Skeletal muscle tissue (tissue), 4 donors: Measurements from ENCODE around the gene TSGA10. TPM values are rescaled to one million over a fixed set of nuclear protein-coding genes. Genes with fewer than 3 reads are reported as not detected.
"Not testable (repeated sequence)": the region's sequence is repeated elsewhere in the genome, so short reads cannot be mapped to it uniquely, and the experiment has no call there.

ENCODE experiments used
- H3K27ac ChIP-seq: one replicate; pipeline ENCODE4 v1.7.0; 2013; ENCODE audit warnings: mild to moderate bottlenecking, low read depth, low read length, inconsistent platforms
- H3K27me3 ChIP-seq, 3 donors: one replicate each; pipeline ENCODE4 v1.7.0; 2013; ENCODE audit warnings: low read length in 3 of 3; ENCODE audit not compliant: control insufficient read depth in 3 of 3, insufficient read depth in 3 of 3
- H3K36me3 ChIP-seq, 3 donors: one replicate each; pipeline ENCODE4 v1.7.0; 2013; ENCODE audit warnings: low read length in 3 of 3; ENCODE audit not compliant: control insufficient read depth in 3 of 3, insufficient read depth in 3 of 3
- H3K4me1 ChIP-seq, 3 donors: one replicate each; pipeline ENCODE4 v1.7.0; 2013; ENCODE audit warnings: low read length in 3 of 3, mild to moderate bottlenecking in 3 of 3; ENCODE audit not compliant: control insufficient read depth in 3 of 3, insufficient read depth in 3 of 3
- H3K4me3 ChIP-seq, 3 donors: one replicate each; pipeline ENCODE4 v1.7.0; 2013; ENCODE audit warnings: low read length in 3 of 3
- H3K9ac ChIP-seq, 3 donors: one replicate each; pipeline ENCODE4 v1.7.0; 2013; ENCODE audit warnings: low read length in 3 of 3, mild to moderate bottlenecking in 3 of 3, moderate library complexity in 2 of 3, low read depth in 1 of 3
- H3K9me3 ChIP-seq, 3 donors: one replicate each; pipeline ENCODE4 v1.7.0; 2013; ENCODE audit warnings: low read length in 3 of 3; ENCODE audit not compliant: control insufficient read depth in 3 of 3
- total RNA-seq: library from RNA; depleted of rRNA; stranded (reverse); fragments of >200 nt; gene quantifications from one replicate; pipeline ENCODE4 v1.2.3, GENCODE V29; 2014
- donor health status: Osteomylitis.

The TSGA10 gene
- total RNA-seq, 1 donor from 2014 or later = 2.1 TPM

DNA sequence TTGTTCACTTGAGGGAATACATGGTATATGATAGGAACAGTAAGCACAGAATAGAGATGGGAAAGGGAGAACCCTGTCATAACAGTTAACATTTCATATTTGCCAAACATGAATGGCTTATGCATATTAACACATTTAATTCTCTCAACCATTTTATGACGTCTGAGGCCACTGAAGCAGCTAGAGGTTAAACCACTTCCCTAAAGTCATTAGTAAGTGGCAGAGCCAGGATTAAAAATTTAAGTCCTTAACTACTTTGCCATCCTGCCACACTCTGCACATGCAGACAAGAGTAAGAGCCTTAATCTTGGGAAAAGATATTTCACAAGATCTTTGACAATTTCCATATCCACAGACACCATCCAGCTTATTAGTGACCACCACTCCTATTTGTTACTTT lies 2.1 kb upstream of the TSGA10 start:
- Histone ChIP-seq H3K36me3 (peaks cover 10 to 29% (median 27%) of the 10 kb centered on the region in 3 donors), H3K4me3 (no peak overlapping the region), H3K9ac (no peak overlapping the region), H3K27me3 (no peaks in the 10 kb centered on the region), H3K9me3 (no peaks in the 10 kb centered on the region), H3K27ac (no peak overlapping the region), H3K4me1 (peaks cover 10 to 29% (median 15%) of the 10 kb centered on the region in 3 donors)

GRCh38 chr2:99153921-99154604 lies 679 bp downstream of the TSGA10 start:
- Histone ChIP-seq H3K27me3 (no peaks in the 10 kb centered on the region), H3K9me3 (no peaks in the 10 kb centered on the region), H3K4me1 (peaks cover 10 to 30% (median 15%) of the 10 kb centered on the region in 3 donors), H3K27ac (peak overlapping the region; percentile 96), H3K9ac (peak overlapping the region; percentile 81 to 94 (median 92)), H3K4me3 (peak overlapping the region; percentile 97 to 99 (median 97)), H3K36me3 (peaks cover 7 to 19% (median 16%) of the 10 kb centered on the region in 3 donors)

DNA sequence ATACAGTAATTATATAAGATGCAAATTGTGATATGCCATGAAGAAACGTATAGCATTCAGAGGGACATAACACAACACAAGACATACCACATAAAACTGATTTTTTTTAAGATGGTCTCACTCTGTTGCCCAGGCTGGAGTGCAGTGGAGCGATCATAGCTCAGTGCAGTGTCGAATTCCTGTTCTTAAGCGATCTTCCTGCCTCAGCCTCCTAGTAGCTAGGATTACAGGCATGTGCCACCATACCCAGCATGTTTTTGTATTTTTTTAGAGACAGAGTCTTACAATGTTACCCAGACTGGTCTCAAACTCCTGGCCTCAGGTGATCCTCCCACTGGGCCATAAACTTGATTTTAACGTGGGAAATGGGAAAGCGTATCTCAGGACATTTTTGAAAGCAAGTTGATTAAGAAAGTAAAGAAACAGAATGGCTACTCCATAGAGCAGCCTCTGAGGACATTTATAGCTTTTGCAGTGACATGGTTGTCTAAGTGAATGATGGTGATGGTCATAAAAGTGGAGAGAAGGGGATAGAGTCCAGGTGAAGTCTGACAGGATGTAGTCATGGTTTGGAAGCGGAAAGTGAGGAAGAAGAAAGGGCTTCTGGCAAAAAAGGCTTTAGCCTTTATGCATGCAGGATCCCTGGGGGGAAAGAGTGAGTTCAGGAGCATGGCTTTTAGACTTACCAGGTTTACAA lies 2.4 kb downstream of the TSGA10 start:
- peaks cover 4 to 8% (median 7%) of the 10 kb centered on the region in 3 donors for H3K36me3 ChIP-seq
- H3K4me1 ChIP-seq = peaks cover 10 to 30% (median 15%) of the 10 kb centered on the region in 3 donors
- H3K9me3 ChIP-seq = no peaks in the 10 kb centered on the region
- H3K27me3 ChIP-seq = no peaks in the 10 kb centered on the region
- no peak overlapping the region for H3K4me3 ChIP-seq
- no peak overlapping the region for H3K27ac ChIP-seq
- no peak overlapping the region for H3K9ac ChIP-seq

DNA sequence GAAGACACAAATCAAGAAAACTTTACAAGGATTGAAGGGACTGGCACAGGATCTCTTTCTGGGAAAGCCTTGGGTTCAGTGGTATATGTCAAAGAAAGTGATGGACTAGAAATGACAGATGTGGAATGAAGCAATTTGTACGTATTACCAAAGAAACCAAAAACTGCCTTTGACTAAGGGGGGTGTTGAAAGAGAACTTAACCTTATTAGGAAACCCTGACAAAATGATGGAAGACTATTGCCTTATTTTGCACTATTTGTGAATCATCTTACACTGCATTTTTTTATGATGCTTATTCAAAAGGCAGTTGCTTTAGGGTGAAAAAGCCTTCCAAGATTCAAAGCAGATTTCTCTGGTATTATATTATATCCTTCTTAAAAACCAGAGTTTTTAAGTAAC lies 4.0 kb downstream of the TSGA10 start:
- H3K27ac ChIP-seq = no peak overlapping the region
- H3K36me3 ChIP-seq = no peaks in the 10 kb centered on the region

GRCh38 chr2:99141110-99142108 lies 13.3 kb downstream of the TSGA10 start, which contains the start of gene C2orf15:
TSS of gene C2orf15 (plus strand) at chr2:99141707. CDS start at chr2:99150559, 8,852 bp downstream.
- Histone ChIP-seq H3K27me3 (no peaks in the 10 kb centered on the region), H3K27ac (peak within 1 kb of the TSS; percentile 46), H3K9me3 (no peaks in the 10 kb centered on the region), H3K4me1 (peaks cover 3 to 15% (median 8%) of the 10 kb centered on the region in 3 donors), H3K4me3 (peak within 1 kb of the TSS; percentile 80 to 92 (median 85)), H3K36me3 (no peaks in the 10 kb centered on the region), H3K9ac (peak within 1 kb of the TSS; percentile 71 to 82 (median 74))

More for the DNA sequence above, 4.0 kb downstream of the TSGA10 start:
- H3K9ac ChIP-seq = no peak overlapping the region
- no peaks in the 10 kb centered on the region for H3K9me3 ChIP-seq
- H3K4me3 ChIP-seq = no peak overlapping the region
- peaks cover 6 to 26% (median 11%) of the 10 kb centered on the region in 3 donors for H3K4me1 ChIP-seq
- no peaks in the 10 kb centered on the region for H3K27me3 ChIP-seq

GRCh38 chr2:99140860-99141109 lies 14.0 kb downstream of the TSGA10 start:
- Histone ChIP-seq H3K27ac (no peak overlapping the region), H3K27me3 (no peaks in the 10 kb centered on the region), H3K4me3 (peak overlapping the region; percentile 80 to 92 (median 85)), H3K36me3 (no peaks in the 10 kb centered on the region), H3K4me1 (peaks cover 3 to 15% (median 8%) of the 10 kb centered on the region in 3 donors), H3K9ac (peak overlapping the region; percentile 71 to 82 (median 74)), H3K9me3 (no peaks in the 10 kb centered on the region)

DNA sequence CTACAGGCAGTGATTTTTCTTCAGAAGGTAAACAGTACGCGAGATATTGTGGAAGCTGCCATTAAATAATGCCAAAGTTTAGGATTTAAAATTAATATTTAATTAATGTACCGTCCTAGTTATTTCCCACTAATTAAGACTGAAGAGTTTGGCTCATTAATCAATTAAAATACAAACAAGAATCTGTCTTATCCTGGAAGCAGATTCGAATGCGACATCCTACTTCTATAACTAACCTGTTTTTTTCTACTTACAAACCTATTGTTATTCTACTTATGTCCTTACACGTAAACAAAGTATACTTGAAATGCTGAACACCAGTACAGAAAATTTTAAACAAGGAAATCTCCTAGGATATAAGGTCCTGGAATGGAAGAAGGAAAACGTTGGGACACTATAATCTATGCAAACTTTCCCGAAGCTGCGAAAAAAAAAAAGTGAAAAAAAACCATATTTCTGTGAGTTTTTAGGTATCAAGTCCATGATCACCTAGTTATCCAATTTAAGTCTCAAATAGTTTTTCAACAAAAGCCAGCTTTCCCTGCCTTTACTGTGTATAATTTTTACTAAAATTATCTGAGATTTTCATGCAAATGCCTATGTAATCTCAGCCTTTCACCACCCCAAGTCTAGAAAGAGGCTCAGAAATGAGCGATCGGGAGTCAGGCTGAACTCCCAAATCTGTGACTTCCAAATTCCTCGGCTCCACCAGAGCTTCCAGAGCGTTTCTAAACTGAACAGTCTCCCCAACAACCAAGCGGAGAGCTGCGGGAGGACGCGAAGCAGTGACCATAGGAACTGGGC lies 14.5 kb downstream of the TSGA10 start:
- Histone ChIP-seq H3K4me1 (peaks cover 3 to 15% (median 8%) of the 10 kb centered on the region in 3 donors), H3K9me3 (no peaks in the 10 kb centered on the region), H3K9ac (peak overlapping the region; percentile 71 to 82 (median 74)), H3K4me3 (peak overlapping the region; percentile 80 to 92 (median 85)), H3K36me3 (no peaks in the 10 kb centered on the region), H3K27me3 (no peaks in the 10 kb centered on the region), H3K27ac (no peak overlapping the region)

DNA sequence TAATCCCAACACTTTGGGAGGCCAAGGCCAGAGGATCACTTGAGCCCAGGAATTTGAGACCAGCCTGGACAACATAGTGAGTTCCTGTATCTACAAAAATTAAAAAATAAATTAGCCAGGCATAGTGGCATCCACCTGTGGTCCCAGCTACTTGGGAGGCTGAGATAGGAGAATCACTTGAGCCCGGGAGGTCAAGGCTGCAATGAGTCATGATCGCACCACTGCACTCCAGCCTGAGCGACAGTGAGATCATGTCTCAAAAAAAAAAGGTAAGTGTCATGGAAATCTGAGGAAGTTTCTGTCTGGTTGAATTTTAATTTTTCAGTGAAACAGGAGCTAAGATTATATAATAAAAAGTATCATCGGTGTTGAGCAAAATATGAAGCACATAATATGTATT lies 15.7 kb downstream of the TSGA10 start:
- Histone ChIP-seq H3K27me3 (no peaks in the 10 kb centered on the region), H3K36me3 (no peaks in the 10 kb centered on the region), H3K9ac (no peak overlapping the region), H3K27ac (no peak overlapping the region), H3K4me3 (no peak overlapping the region), H3K9me3 (no peaks in the 10 kb centered on the region), H3K4me1 (peaks cover 3 to 15% (median 8%) of the 10 kb centered on the region in 3 donors)

- H3K27me3 ChIP-seq, H3K4me1 ChIP-seq, H3K9me3 ChIP-seq, H3K27ac ChIP-seq, H3K36me3 ChIP-seq, H3K9ac ChIP-seq, H3K4me3 ChIP-seq: not testable (repeated sequence)
These were observed 19.6 kb downstream of the TSGA10 start for GRCh38 chr2:99135044-99135556.
